Upper lobe of left lung (tissue), 4 donors: ENCODE results near the gene TRIM75.

Experiments used
- POLR2A ChIP-seq, 4 donors: fragments of 450-650 bp; IDR thresholded peaks; one replicate each; pipeline ENCODE4 v1.5.1; 2016 to 2017; ENCODE audit warnings: antibody characterized with exemption in 4 of 4, mild to moderate bottlenecking in 2 of 4
- TF ChIP-seq, protein P1 (sequence below), 6 experiments: fragments of 450-650 bp in 4 of 6; fragments of 200-600 bp in 2 of 6; sonication (generic) in 2 of 6; IDR thresholded peaks; one replicate each; pipeline ENCODE4 v1.5.1; 2016 to 2019; ENCODE audit warnings: antibody characterized with exemption in 6 of 6

DNA sequence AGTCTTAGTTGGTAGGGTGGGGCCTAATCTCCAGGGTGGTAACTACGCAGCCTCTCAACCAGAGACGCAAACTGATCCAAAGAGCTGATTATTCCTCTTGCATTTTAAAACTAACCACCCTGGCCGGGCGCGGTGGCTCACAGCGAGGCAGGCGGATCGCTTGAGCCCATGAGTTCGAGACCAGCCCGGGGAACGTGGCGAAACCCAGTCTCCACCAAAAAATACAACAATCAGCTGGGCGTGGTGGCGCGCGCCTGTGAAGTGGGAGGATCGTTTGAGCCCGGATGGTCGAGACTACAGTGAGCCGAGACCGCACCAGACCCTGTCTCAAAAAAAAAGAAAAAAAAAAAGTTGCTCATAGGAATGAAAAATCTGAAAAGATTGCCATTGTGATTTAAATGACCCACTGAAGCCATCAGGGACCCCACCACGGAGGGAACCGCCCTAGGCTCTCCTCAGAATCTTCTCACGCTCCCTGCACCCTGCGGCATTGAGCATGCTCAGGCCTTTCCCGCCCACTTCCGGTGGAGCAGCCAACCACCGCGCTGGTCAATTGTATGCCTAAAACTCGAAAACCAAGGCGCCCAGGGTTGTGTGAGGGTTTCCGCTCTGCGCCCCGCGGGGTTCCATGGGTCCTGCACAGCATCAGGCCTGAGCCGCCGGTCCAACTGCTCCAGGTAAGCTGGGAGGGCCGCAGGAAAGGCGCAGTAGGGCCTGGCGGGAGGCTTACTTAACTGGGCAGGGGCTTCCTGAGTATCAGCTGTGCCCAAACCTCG is 22.0 kb upstream of the TRIM75 start, which contains the start of gene TRIM60:
- TF ChIP-seq, protein P1, sequence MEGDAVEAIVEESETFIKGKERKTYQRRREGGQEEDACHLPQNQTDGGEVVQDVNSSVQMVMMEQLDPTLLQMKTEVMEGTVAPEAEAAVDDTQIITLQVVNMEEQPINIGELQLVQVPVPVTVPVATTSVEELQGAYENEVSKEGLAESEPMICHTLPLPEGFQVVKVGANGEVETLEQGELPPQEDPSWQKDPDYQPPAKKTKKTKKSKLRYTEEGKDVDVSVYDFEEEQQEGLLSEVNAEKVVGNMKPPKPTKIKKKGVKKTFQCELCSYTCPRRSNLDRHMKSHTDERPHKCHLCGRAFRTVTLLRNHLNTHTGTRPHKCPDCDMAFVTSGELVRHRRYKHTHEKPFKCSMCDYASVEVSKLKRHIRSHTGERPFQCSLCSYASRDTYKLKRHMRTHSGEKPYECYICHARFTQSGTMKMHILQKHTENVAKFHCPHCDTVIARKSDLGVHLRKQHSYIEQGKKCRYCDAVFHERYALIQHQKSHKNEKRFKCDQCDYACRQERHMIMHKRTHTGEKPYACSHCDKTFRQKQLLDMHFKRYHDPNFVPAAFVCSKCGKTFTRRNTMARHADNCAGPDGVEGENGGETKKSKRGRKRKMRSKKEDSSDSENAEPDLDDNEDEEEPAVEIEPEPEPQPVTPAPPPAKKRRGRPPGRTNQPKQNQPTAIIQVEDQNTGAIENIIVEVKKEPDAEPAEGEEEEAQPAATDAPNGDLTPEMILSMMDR (IDR thresholded peaks at IDR 0.05), result no peak
- TF ChIP-seq POLR2A (IDR thresholded peaks at IDR 0.05), result no peak
